Nephron progenitor cell (in vitro differentiated cells): Measurements from ENCODE around the gene AKAP5.

Experiments
- DNase-seq: peaks from one replicate; pipeline ENCODE4 v3.0.0; 2021
- H3K27ac Mint-ChIP-seq: 2 replicates; pipeline ENCODE4 v1.8.0; 2021; ENCODE audit warnings: mild to moderate bottlenecking, moderate library complexity, mixed read lengths
- H3K27me3 Mint-ChIP-seq: 2 replicates; pipeline ENCODE4 v1.8.0; 2021; ENCODE audit warnings: mild to moderate bottlenecking, low read depth, mixed read lengths; ENCODE audit not compliant: poor library complexity
- H3K36me3 Mint-ChIP-seq: 2 replicates; pipeline ENCODE4 v1.8.0; 2021; ENCODE audit warnings: low read depth, mixed read lengths
- H3K4me1 Mint-ChIP-seq: 2 replicates; pipeline ENCODE4 v1.8.0; 2021; ENCODE audit warnings: mixed read lengths
- H3K4me3 Mint-ChIP-seq: 2 replicates; pipeline ENCODE4 v1.8.0; 2021; ENCODE audit warnings: mild to moderate bottlenecking, moderate library complexity, mixed read lengths
- H3K9me3 Mint-ChIP-seq: 2 replicates; pipeline ENCODE4 v1.8.0; 2021; ENCODE audit warnings: mild to moderate bottlenecking, moderate library complexity, mixed read lengths
- TF ChIP-seq, protein P1 (sequence below): fragments of 200-600 bp; sonication (generic); IDR thresholded peaks from 2 replicates; pipeline ENCODE4 v1.5.0; 2021; ENCODE audit warnings: antibody characterized with exemption

AKAP5 gene

DNA sequence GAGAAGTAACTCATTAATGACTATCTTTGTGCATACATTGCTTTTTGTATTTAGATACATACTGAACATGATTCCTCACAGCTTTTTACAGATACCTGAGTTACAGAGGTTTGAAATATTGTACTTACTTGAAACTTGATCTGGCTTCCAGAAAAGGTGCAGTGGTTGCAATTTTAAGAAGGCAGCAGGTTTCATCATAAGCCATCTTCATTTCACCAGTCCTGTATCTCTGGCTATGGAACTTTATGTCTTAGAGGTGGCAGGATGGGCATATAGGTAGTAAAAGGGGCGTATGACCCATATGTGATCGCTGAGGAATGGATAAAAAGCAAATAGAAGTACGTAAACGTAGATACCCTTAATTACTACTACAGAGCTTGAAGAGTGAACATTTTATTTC, 52.9 kb downstream of the AKAP5 start:
- no peak for DNase-seq
- Mint-ChIP-seq H3K27me3 (no peaks in the 10 kb centered on the region), H3K4me1 (no peaks in the 10 kb centered on the region), H3K9me3 (no peaks in the 10 kb centered on the region), H3K4me3 (no peak overlapping the region), H3K27ac (no peak overlapping the region), H3K36me3 (peaks cover 16% of the 10 kb centered on the region)
- TF ChIP-seq, protein P1, sequence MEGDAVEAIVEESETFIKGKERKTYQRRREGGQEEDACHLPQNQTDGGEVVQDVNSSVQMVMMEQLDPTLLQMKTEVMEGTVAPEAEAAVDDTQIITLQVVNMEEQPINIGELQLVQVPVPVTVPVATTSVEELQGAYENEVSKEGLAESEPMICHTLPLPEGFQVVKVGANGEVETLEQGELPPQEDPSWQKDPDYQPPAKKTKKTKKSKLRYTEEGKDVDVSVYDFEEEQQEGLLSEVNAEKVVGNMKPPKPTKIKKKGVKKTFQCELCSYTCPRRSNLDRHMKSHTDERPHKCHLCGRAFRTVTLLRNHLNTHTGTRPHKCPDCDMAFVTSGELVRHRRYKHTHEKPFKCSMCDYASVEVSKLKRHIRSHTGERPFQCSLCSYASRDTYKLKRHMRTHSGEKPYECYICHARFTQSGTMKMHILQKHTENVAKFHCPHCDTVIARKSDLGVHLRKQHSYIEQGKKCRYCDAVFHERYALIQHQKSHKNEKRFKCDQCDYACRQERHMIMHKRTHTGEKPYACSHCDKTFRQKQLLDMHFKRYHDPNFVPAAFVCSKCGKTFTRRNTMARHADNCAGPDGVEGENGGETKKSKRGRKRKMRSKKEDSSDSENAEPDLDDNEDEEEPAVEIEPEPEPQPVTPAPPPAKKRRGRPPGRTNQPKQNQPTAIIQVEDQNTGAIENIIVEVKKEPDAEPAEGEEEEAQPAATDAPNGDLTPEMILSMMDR: no peak

DNA sequence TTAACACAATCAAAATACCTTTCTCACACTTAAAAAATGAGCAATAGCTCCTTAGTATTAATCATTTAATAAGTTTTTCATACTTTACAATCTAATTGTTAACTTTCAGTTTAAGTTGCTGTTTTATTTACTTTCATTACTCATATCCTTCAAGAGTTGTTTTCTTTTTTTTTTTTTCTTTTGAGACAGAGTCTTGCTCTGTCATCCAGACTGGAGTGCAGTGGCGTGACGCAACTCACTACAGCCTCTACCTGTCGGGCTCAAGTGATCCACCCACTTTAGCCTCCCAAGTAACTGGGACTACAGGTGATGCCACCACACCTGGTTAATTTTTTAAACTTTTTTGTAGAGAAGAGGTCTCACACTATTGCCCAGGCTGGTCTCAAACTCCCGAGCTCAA, 55.4 kb downstream of the AKAP5 start:
- Mint-ChIP-seq H3K4me3 (no peak overlapping the region), H3K27me3 (no peaks in the 10 kb centered on the region), H3K36me3 (peaks cover 19% of the 10 kb centered on the region), H3K9me3 (no peaks in the 10 kb centered on the region), H3K27ac (no peak overlapping the region), H3K4me1 (no peaks in the 10 kb centered on the region)
- TF ChIP-seq, protein P1: no peak
- no peak for DNase-seq

DNA sequence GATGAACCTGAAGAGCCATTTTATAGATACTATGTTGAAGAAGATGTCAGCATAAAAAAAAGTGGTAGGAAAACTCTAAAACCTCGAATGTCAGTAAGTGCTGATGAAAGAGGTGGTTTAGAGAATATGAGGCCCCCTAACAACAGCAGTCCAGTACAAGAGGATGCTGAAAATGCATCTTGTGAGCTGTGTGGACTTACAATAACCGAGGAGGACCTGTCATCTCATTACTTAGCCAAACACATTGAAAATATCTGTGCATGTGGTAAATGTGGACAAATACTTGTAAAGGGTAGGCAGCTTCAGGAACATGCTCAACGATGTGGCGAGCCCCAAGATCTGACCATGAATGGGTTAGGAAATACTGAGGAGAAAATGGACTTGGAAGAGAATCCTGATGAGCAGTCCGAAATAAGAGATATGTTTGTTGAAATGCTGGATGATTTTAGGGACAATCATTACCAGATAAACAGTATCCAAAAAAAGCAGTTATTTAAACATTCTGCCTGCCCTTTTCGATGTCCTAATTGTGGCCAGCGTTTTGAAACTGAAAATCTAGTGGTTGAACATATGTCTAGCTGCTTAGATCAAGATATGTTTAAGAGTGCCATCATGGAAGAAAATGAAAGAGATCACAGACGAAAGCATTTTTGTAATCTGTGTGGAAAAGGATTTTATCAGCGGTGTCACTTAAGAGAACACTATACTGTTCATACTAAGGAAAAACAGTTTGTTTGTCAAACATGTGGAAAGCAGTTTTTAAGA, 57.5 kb downstream of the AKAP5 start:
- Mint-ChIP-seq H3K36me3 (peaks cover 29% of the 10 kb centered on the region), H3K27me3 (no peaks in the 10 kb centered on the region), H3K4me1 (peaks cover 4% of the 10 kb centered on the region), H3K4me3 (no peak overlapping the region), H3K9me3 (no peaks in the 10 kb centered on the region), H3K27ac (no peak overlapping the region)
- no peak for DNase-seq
- TF ChIP-seq, protein P1: no peak
